Endothelial cell of umbilical vein (primary cell): ENCODE results near the gene LRRC28. TPM values are rescaled to one million over a fixed set of nuclear protein-coding genes. Genes with fewer than 3 reads are reported as not detected.

Experiments used
- BruUV-seq: library from RNA; stranded (reverse); fragments of 400-500 nt; replicated peaks from 2 replicates; lab custom pipeline; 2021; lab: Mats Ljungman, UMichigan
- CTCF ChIA-PET: fragments of 300-600, 350-600 bp; sonication (Branson Sonifier 250); formaldehyde crosslinking; loops from one replicate; lab custom pipeline; 2021; ENCODE audit warnings: antibody characterized with exemption, inconsistent platforms; lab: Charles Lee
- POLR2A ChIA-PET: fragments of 300-600, 350-600 bp; sonication (Branson Sonifier 250); formaldehyde crosslinking; loops from one replicate; lab custom pipeline; 2021; ENCODE audit warnings: antibody characterized with exemption, inconsistent platforms; lab: Charles Lee
- DNase-seq: peaks from one replicate; pipeline ENCODE4 v3.0.0-alpha.2; 2011; ENCODE audit warnings: low read depth, low spot score
- FAIRE-seq: peaks from 2 replicates; lab custom pipeline; 2011; peaks lifted over from hg19 to GRCh38; lab: Jason Lieb, UNC
- H2AFZ ChIP-seq: 2 replicates; pipeline ENCODE4 v1.6.0; 2012; ENCODE audit warnings: low read depth, low read length, control low read depth, inconsistent platforms
- H3K27ac ChIP-seq: 2 replicates; pipeline ENCODE4 v1.5.1; 2011; ENCODE audit warnings: low read depth, mild to moderate bottlenecking, control low read depth, low read length, moderate library complexity; ENCODE audit not compliant: insufficient read depth
- H3K27me3 ChIP-seq, 2 experiments: 2 replicates each; pipeline versions ENCODE4 v1.6.0 to v1.6.1; 2011; ENCODE audit warnings: low read length in 2 of 2, mixed read lengths in 1 of 2; ENCODE audit not compliant: control insufficient read depth in 2 of 2, insufficient read depth in 2 of 2
- H3K36me3 ChIP-seq, 2 experiments: 2 replicates in 1 of 2; 3 replicates in 1 of 2; pipeline ENCODE4 v1.5.1; 2011; ENCODE audit warnings: low read length in 2 of 2, mild to moderate bottlenecking in 1 of 2, moderate library complexity in 1 of 2; ENCODE audit not compliant: control insufficient read depth in 2 of 2, insufficient read depth in 2 of 2; ENCODE audit errors: extremely low read depth in 1 of 2
- H3K4me1 ChIP-seq: 3 replicates; pipeline ENCODE4 v1.5.1; 2011; ENCODE audit warnings: mild to moderate bottlenecking, low read length; ENCODE audit not compliant: control insufficient read depth, insufficient read depth; ENCODE audit errors: extremely low read depth
- H3K4me2 ChIP-seq: 2 replicates; pipeline ENCODE4 v1.6.1; 2011; ENCODE audit warnings: low read length, control low read depth, mixed read lengths; ENCODE audit not compliant: insufficient read depth
- H3K4me3 ChIP-seq, 3 experiments: fragments of 200-600 bp in 1 of 3; sonication (generic), shearing (Covaris generic) in 1 of 3; replicated peaks in 1 of 3; 2 replicates each; pipeline ENCODE4 v1.5.1; 2011 to 2016; ENCODE audit warnings: control low read depth in 3 of 3, low read length in 3 of 3, mild to moderate bottlenecking in 2 of 3, inconsistent platforms in 1 of 3, low read depth in 1 of 3, moderate library complexity in 1 of 3; ENCODE audit not compliant: insufficient read depth in 1 of 3
- H3K79me2 ChIP-seq: 2 replicates; pipeline ENCODE4 v1.6.0; 2012; ENCODE audit warnings: low read length, inconsistent platforms; ENCODE audit not compliant: control insufficient read depth, insufficient read depth
- H3K9ac ChIP-seq: replicated peaks from 2 replicates; pipeline ENCODE3; 2011; ENCODE audit warnings: low read length, control low read depth; ENCODE audit not compliant: insufficient read depth; ENCODE audit errors: extremely low read depth
- H3K9me1 ChIP-seq: replicated peaks from 3 replicates; pipeline ENCODE4 v1.6.0; 2011; ENCODE audit warnings: mild to moderate bottlenecking, low read length; ENCODE audit not compliant: control insufficient read depth, insufficient read depth; ENCODE audit errors: extremely low read depth
- H3K9me3 ChIP-seq: replicated peaks from 2 replicates; pipeline ENCODE4 v1.5.1; 2012; ENCODE audit warnings: low read length, inconsistent platforms; ENCODE audit not compliant: control insufficient read depth, insufficient read depth
- H4K20me1 ChIP-seq: replicated peaks from 2 replicates; pipeline ENCODE3; 2011; ENCODE audit warnings: mild to moderate bottlenecking, low read length; ENCODE audit not compliant: control insufficient read depth, insufficient read depth; ENCODE audit errors: extremely low read depth
- FOS ChIP-seq: IDR thresholded peaks from 2 replicates; pipeline ENCODE4 v1.6.1; 2011; ENCODE audit warnings: mild to moderate bottlenecking, low read length, moderate library complexity, borderline replicate concordance; ENCODE audit not compliant: insufficient read depth
- GATA2 ChIP-seq: IDR thresholded peaks from 2 replicates; pipeline ENCODE4 v1.7.0; 2011; ENCODE audit warnings: low read depth, mild to moderate bottlenecking, moderate library complexity, mixed read lengths, low read length; ENCODE audit not compliant: insufficient read length, insufficient read depth
- MYC ChIP-seq: IDR thresholded peaks from one replicate; pipeline ENCODE4 v1.6.1; 2011; ENCODE audit warnings: mild to moderate bottlenecking, low read depth, low read length
- POLR2AphosphoS5 ChIP-seq: IDR thresholded peaks from 2 replicates; pipeline ENCODE4 v1.6.1; 2012; ENCODE audit warnings: low read depth, mild to moderate bottlenecking, control low read depth, low read length, moderate library complexity; ENCODE audit not compliant: insufficient read depth
- dilution Hi-C: fragments of 300-500 bp; cut with MboI; formaldehyde crosslinking; loops from one replicate; pipeline ENCODE4 v1.15.0; 2019; ENCODE audit warnings: low sequenced_read_pairs; ENCODE audit not compliant: extremely low pct_ligation_motif_present
- intact Hi-C: fragments of 100-400 bp; cut with micrococcal nuclease; formaldehyde crosslinking; loops from one replicate; pipeline ENCODE4 v1.10.0; 2022
- polyA plus RNA-seq, 4 experiments: library from polyadenylated mRNA; depleted of rRNA in 3 of 4; stranded (reverse) in 3 of 4; unstranded in 1 of 4; fragments of >200 nt; gene quantifications; 2 replicates each; pipeline versions ENCODE4 v1.2.1 to v1.2.3, GENCODE V29; 2011 to 2012; ENCODE audit warnings: missing spikeins in 1 of 4
- total RNA-seq: library from RNA; stranded (reverse); gene quantifications from 2 replicates; pipeline ENCODE4 v1.2.3, GENCODE V29; 2021
- TF ChIP-seq, protein P1 (sequence below), 2 donors: IDR thresholded peaks; 1 replicate in 1 of 2; 2 replicates in 1 of 2; pipeline ENCODE4 v1.5.1; 2011; ENCODE audit warnings: low read length in 2 of 2, mild to moderate bottlenecking in 2 of 2, moderate library complexity in 2 of 2, control low read depth in 1 of 2, inconsistent platforms in 1 of 2, low read depth in 1 of 2; ENCODE audit not compliant: insufficient read depth in 1 of 2; ENCODE audit errors: extremely low read depth in 1 of 2

The LRRC28 gene
- total and polyA plus RNA-seq, 2 donors (not counting 3 experiments of a cell fraction or from before 2014, with no cell fraction given): 19.6 to 26.7 TPM

DNA sequence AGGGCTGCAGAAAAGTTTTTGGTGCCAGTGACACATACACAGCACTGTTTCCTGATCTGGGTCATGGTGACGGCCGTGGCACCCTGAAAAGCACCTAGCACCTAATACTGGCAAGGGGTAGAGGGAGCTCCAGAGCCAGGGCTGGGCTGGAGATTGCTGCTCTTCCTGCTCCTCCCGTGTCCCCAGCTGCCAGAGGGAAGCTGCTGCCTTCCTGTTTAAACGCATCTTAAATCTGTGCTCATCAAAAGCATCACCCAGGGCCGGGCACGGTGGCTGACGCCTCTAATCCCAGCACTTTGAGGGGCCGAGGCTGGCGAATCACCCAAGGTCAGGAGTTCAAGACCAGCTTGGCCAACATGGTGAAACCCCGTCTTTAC, 157.8 kb downstream of the LRRC28 start:
- no TSS peak for BruUV-seq
- DNase-seq (peak; percentile 40), FAIRE-seq (peak; percentile 66)
- H3K27me3 ChIP-seq: no peaks in the 10 kb centered on the region
- ChIA-PET CTCF (interaction anchor here (0.7 to 4.9 kb wide), 32 partner anchors 12 to 347 kb away, joined by 3 to 121 read pairs (median 3); partner anchors contain the start of gene MEF2A), POLR2A (interaction anchor here (1.2 kb wide), 1 partner anchor 294 kb away, joined by 3 read pairs; no protein-coding TSS in a partner anchor)
- no peaks in the 10 kb centered on the region for H3K79me2 ChIP-seq
- H2AFZ ChIP-seq: no peak overlapping the region
- H4K20me1 ChIP-seq: no peaks in the 10 kb centered on the region
- H3K9ac ChIP-seq: no peak overlapping the region
- no peaks in the 10 kb centered on the region for H3K9me1 ChIP-seq
- H3K4me3 ChIP-seq: no peak overlapping the region
- no peak overlapping the region for H3K27ac ChIP-seq
- TF ChIP-seq GATA2 (no peak), MYC (no peak), FOS (no peak), POLR2AphosphoS5 (no peak)
- TF ChIP-seq, protein P1, sequence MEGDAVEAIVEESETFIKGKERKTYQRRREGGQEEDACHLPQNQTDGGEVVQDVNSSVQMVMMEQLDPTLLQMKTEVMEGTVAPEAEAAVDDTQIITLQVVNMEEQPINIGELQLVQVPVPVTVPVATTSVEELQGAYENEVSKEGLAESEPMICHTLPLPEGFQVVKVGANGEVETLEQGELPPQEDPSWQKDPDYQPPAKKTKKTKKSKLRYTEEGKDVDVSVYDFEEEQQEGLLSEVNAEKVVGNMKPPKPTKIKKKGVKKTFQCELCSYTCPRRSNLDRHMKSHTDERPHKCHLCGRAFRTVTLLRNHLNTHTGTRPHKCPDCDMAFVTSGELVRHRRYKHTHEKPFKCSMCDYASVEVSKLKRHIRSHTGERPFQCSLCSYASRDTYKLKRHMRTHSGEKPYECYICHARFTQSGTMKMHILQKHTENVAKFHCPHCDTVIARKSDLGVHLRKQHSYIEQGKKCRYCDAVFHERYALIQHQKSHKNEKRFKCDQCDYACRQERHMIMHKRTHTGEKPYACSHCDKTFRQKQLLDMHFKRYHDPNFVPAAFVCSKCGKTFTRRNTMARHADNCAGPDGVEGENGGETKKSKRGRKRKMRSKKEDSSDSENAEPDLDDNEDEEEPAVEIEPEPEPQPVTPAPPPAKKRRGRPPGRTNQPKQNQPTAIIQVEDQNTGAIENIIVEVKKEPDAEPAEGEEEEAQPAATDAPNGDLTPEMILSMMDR (IDR thresholded peaks at IDR 0.05; ENCODE audit: extremely low read depth in 1 of 2, insufficient read depth in 1 of 2, low read depth in 1 of 2, low read length in 2 of 2): peak; percentile 30 to 53
- H3K4me1 ChIP-seq: no peaks in the 10 kb centered on the region
- no peaks in the 10 kb centered on the region for H3K36me3 ChIP-seq
- no peaks in the 10 kb centered on the region for H3K9me3 ChIP-seq
- H3K4me2 ChIP-seq: no peak overlapping the region
- intact Hi-C loops: loop anchor here (1.0 to 5.0 kb wide), 2 partner anchors 158 to 295 kb away; partner anchors contain the start of gene MEF2A
- dilution Hi-C loops: no loop called here
